Neural progenitor cell (in vitro differentiated cells): Measurements from ENCODE around the gene POFUT2. TPM values are rescaled to one million over a fixed set of nuclear protein-coding genes. Genes with fewer than 3 reads are reported as not detected.

ENCODE experiments used
- DNase-seq: peaks from one replicate; pipeline ENCODE4 v3.0.0-alpha.2; 2016; ENCODE audit warnings: low spot score
- H2AFZ ChIP-seq: fragments of 200-600 bp; sonication (generic); replicated peaks from 2 replicates; pipeline ENCODE4 v1.6.1; 2016; ENCODE audit warnings: antibody characterized with exemption
- H3F3A ChIP-seq: fragments of 200-600 bp; sonication (generic); 2 replicates; pipeline ENCODE4 v1.6.1; 2016; ENCODE audit warnings: antibody characterized with exemption, low read depth
- H3K27ac ChIP-seq: fragments of 200-600 bp; sonication (generic); 2 replicates; pipeline ENCODE4 v1.5.1; 2016; ENCODE audit warnings: mild to moderate bottlenecking
- H3K27me3 ChIP-seq: fragments of 200-600 bp; sonication (generic); 2 replicates; pipeline ENCODE4 v1.6.1; 2016; ENCODE audit warnings: mild to moderate bottlenecking, moderate library complexity
- H3K36me3 ChIP-seq: fragments of 200-600 bp; sonication (generic); 2 replicates; pipeline ENCODE4 v1.5.1; 2016
- H3K4me1 ChIP-seq: fragments of 200-600 bp; sonication (generic); 2 replicates; pipeline ENCODE4 v1.6.1; 2016; ENCODE audit warnings: mixed run types
- H3K4me2 ChIP-seq: fragments of 200-600 bp; sonication (generic); 2 replicates; pipeline ENCODE4 v1.6.1; 2016
- H3K4me3 ChIP-seq: fragments of 200-600 bp; sonication (generic); 2 replicates; pipeline ENCODE4 v1.5.1; 2016
- H3K79me2 ChIP-seq: fragments of 200-600 bp; sonication (generic); 2 replicates; pipeline ENCODE4 v1.6.1; 2016; ENCODE audit warnings: low read depth
- H3K9ac ChIP-seq: fragments of 200-600 bp; sonication (generic); 2 replicates; pipeline ENCODE4 v1.6.1; 2016
- H3K9me3 ChIP-seq: fragments of 200-600 bp; sonication (generic); 2 replicates; pipeline ENCODE4 v1.5.1; 2016; ENCODE audit warnings: low read depth
- H4K20me1 ChIP-seq: fragments of 200-600 bp; sonication (generic); 2 replicates; pipeline ENCODE4 v1.6.1; 2016; ENCODE audit warnings: low read depth
- H3K27ac Mint-ChIP-seq: 3 replicates; pipeline ENCODE4 v1.8.0; 2021; ENCODE audit warnings: mixed read lengths
- H3K27me3 Mint-ChIP-seq: 2 replicates; pipeline ENCODE4 v1.8.0; 2022; ENCODE audit warnings: low read depth, mild to moderate bottlenecking, inconsistent platforms, moderate library complexity, mixed read lengths; ENCODE audit not compliant: insufficient read depth
- H3K36me3 Mint-ChIP-seq: 3 replicates; pipeline ENCODE4 v1.8.0; 2021; ENCODE audit warnings: mixed read lengths
- H3K4me1 Mint-ChIP-seq: 3 replicates; pipeline ENCODE4 v1.8.0; 2021; ENCODE audit warnings: mixed read lengths
- H3K4me3 Mint-ChIP-seq: 3 replicates; pipeline ENCODE4 v1.8.0; 2021; ENCODE audit warnings: mild to moderate bottlenecking, moderate library complexity, mixed read lengths
- H3K9me3 Mint-ChIP-seq: 3 replicates; pipeline ENCODE4 v1.8.0; 2020; ENCODE audit warnings: mixed read lengths
- EZH2 ChIP-seq: fragments of 200-600 bp; sonication (generic); IDR thresholded peaks from 2 replicates; pipeline ENCODE4 v1.6.1; 2017; ENCODE audit warnings: antibody characterized with exemption, mild to moderate bottlenecking, moderate library complexity
- EZH2phosphoT487 ChIP-seq: fragments of 200-600 bp; sonication (generic); IDR thresholded peaks from 2 replicates; pipeline ENCODE4 v1.6.1; 2017; ENCODE audit warnings: antibody characterized with exemption
- total RNA-seq: library from RNA; depleted of rRNA; stranded (reverse); fragments of >200 nt; gene quantifications from 2 replicates; pipeline ENCODE4 v1.2.3, GENCODE V29; 2015; ENCODE audit warnings: low replicate concordance
- TF ChIP-seq, protein P1 (sequence below): fragments of 200-600 bp; sonication (generic); IDR thresholded peaks from 2 replicates; pipeline ENCODE4 v1.5.1; 2017; ENCODE audit warnings: antibody characterized with exemption, mild to moderate bottlenecking

The POFUT2 gene
- total RNA-seq, 1 donor from 2014 or later = 28.5 TPM

DNA sequence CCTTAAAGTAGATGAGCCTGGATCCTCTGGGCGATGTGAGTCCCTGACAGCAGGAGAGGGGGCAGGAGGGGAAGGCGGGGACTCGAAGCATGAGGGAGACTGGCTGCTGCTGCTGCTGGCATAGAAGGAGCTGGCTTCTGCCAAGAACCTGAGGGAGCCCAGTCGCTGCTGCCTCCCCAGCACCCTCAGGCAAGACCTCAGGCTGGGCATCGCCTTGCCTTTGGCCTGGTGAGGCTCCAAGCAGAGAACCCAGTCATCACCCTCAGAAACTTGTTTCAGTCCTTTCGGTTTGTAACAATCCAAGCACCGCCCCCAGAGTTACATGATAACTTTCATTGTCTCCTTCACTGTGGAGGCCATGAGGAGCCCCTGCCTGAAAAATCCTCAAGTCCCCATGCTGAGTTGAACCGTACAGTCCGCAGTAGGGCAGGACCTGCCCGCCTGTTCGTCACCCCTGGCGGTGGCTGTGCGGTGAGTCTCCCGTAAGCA is 38.8 kb downstream of the POFUT2 start:
- no peaks in the 10 kb centered on the region for H3K36me3 Mint-ChIP-seq
- Histone ChIP-seq H3K4me1 (peaks cover 9% of the 10 kb centered on the region), H3K4me3 (peak overlapping the region; percentile 0), H3K9ac (no peak overlapping the region), H3K27ac (no peak overlapping the region), H3K9me3 (peaks cover under 1% of the 10 kb centered on the region), H3F3A (peaks cover 4% of the 10 kb centered on the region), H3K79me2 (no peaks in the 10 kb centered on the region), H3K4me2 (peak overlapping the region; percentile 50), H3K36me3 (no peaks in the 10 kb centered on the region), H3K27me3 (peaks cover 7% of the 10 kb centered on the region), H2AFZ (peak overlapping the region; percentile 54), H4K20me1 (no peaks in the 10 kb centered on the region)
- no peak for TF ChIP-seq EZH2
- no peak for TF ChIP-seq EZH2phosphoT487
- TF ChIP-seq, protein P1, sequence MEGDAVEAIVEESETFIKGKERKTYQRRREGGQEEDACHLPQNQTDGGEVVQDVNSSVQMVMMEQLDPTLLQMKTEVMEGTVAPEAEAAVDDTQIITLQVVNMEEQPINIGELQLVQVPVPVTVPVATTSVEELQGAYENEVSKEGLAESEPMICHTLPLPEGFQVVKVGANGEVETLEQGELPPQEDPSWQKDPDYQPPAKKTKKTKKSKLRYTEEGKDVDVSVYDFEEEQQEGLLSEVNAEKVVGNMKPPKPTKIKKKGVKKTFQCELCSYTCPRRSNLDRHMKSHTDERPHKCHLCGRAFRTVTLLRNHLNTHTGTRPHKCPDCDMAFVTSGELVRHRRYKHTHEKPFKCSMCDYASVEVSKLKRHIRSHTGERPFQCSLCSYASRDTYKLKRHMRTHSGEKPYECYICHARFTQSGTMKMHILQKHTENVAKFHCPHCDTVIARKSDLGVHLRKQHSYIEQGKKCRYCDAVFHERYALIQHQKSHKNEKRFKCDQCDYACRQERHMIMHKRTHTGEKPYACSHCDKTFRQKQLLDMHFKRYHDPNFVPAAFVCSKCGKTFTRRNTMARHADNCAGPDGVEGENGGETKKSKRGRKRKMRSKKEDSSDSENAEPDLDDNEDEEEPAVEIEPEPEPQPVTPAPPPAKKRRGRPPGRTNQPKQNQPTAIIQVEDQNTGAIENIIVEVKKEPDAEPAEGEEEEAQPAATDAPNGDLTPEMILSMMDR = no peak
- DNase-seq = peak; percentile 31
- H3K4me1 Mint-ChIP-seq = peaks cover 25% of the 10 kb centered on the region
- peaks cover 27% of the 10 kb centered on the region for H3K9me3 Mint-ChIP-seq
- H3K4me3 Mint-ChIP-seq = no peak overlapping the region
- peaks cover 7% of the 10 kb centered on the region for H3K27me3 Mint-ChIP-seq
- peak overlapping the region; percentile 76 for H3K27ac Mint-ChIP-seq

DNA sequence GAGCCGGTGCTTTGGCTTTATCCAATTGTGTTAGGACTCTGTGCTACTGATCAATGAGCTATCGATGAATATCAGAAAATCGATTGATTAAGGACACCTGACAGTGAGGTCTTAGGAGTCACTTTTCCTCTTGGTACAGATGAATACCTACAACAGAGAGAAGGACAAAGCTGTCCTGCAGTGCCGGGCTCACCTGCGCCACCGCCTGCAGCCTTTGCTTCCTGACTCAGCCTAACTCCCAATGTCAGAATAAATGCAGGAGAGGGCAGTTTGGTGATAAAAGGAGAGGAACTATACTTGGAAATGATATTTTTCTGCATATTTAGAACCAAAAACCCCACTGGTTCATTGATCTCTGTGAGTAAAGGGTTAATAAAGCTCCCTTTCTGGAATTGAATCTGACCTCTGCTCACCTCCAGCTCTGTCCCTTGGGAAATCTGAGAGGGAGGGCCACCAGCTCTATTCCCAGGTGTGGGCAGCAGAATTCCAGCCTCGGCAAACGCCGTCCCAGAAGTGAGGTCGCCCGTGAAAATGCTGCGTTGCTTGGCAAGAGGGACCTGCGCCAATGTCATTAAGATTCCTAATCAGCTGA is 39.3 kb downstream of the POFUT2 start:
- no peak overlapping the region for H3K27ac Mint-ChIP-seq

DNA sequence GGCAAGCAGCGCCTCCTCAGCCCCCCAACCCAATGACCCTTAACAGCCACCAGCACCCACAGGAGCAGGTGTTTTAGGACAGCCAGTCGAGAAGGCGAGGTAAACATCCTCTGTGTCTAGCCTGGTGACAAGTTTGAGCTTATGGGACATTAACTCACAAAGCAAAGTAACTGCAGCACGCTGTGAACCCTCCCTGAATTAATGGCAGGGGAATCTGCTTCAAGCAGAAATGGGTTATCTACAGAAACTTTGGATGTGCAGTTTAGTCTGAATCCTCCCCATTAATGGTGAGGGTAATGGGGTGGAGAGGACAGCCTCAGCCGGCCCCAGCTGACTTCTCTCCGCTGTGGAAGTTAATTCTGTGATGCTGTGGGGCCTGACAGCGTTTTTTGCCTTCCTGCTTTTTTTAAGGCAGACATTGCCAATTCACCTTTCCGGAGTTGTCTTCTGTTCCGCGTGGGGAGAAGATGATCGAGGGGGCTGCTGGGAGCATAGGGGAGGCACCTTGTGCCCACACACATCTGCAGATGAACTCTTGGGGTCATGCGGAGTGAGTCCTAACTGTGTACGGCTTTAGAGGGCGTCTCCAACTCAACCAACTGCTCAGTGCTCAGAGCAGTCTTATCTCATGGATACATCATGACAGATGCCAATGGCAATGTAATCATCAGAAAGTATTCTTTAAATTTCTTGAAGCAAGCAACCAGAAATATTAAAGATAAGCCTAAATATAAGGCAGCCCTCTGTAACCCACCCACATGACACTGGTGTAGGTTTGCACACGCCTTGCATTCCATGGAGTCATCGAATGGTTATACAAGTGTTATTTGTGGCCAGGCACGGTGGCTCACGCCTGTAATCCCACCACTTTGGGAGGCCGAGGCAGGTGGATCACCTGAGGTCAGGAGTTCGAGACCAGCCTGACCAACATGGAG is 41.0 kb downstream of the POFUT2 start:
- DNase-seq = no peak
- Histone ChIP-seq H3K36me3 (no peaks in the 10 kb centered on the region), H3K9ac (no peak overlapping the region), H2AFZ (no peak overlapping the region), H3K27me3 (peaks cover 7% of the 10 kb centered on the region), H3K4me1 (peaks cover 9% of the 10 kb centered on the region), H3K4me3 (no peak overlapping the region), H3F3A (peaks cover 4% of the 10 kb centered on the region), H4K20me1 (no peaks in the 10 kb centered on the region), H3K4me2 (no peak overlapping the region), H3K9me3 (peaks cover 7% of the 10 kb centered on the region), H3K79me2 (no peaks in the 10 kb centered on the region), H3K27ac (no peak overlapping the region)
- Mint-ChIP-seq H3K4me1 (peaks cover 22% of the 10 kb centered on the region), H3K27ac (peak overlapping the region; percentile 85), H3K36me3 (no peaks in the 10 kb centered on the region), H3K9me3 (peaks cover 38% of the 10 kb centered on the region), H3K4me3 (no peak overlapping the region), H3K27me3 (peaks cover 10% of the 10 kb centered on the region)
- TF ChIP-seq, protein P1 = no peak
- TF ChIP-seq EZH2phosphoT487 (no peak), EZH2 (no peak)

More for the DNA sequence above, 39.3 kb downstream of the POFUT2 start:
- Histone ChIP-seq H3K27ac (no peak overlapping the region), H3K79me2 (no peaks in the 10 kb centered on the region), H3K4me2 (peak overlapping the region; percentile 50), H3K9me3 (peaks cover 5% of the 10 kb centered on the region), H3K36me3 (no peaks in the 10 kb centered on the region), H4K20me1 (no peaks in the 10 kb centered on the region), H3F3A (peaks cover 4% of the 10 kb centered on the region), H3K27me3 (peaks cover 7% of the 10 kb centered on the region), H3K4me3 (peak overlapping the region; percentile 0), H3K9ac (no peak overlapping the region), H3K4me1 (peaks cover 9% of the 10 kb centered on the region), H2AFZ (peak overlapping the region; percentile 54)
- H3K27me3 Mint-ChIP-seq = peaks cover 10% of the 10 kb centered on the region
- H3K36me3 Mint-ChIP-seq = no peaks in the 10 kb centered on the region
- TF ChIP-seq, protein P1 = no peak
- TF ChIP-seq EZH2phosphoT487 (no peak), EZH2 (no peak)
- peaks cover 24% of the 10 kb centered on the region for H3K4me1 Mint-ChIP-seq
- peaks cover 31% of the 10 kb centered on the region for H3K9me3 Mint-ChIP-seq
- no peak for DNase-seq
- H3K4me3 Mint-ChIP-seq = no peak overlapping the region
